Endothelial cell of hepatic sinusoid (primary cell): ENCODE measurements around the gene GATD1.

ENCODE experiments used
- in situ Hi-C: cut with HindIII; loops from 2 replicates; pipeline ENCODE4 v1.10.0; 2017; ENCODE audit warnings: low sequenced_read_pairs

Gene GATD1

GRCh38 chr11:813072-813455 is 35.8 kb upstream of the GATD1 start:
- in situ Hi-C loops = loop anchor here (10.0 kb wide), 1 partner anchor 102 kb away; the partner anchor contains the start of gene CHID1

DNA sequence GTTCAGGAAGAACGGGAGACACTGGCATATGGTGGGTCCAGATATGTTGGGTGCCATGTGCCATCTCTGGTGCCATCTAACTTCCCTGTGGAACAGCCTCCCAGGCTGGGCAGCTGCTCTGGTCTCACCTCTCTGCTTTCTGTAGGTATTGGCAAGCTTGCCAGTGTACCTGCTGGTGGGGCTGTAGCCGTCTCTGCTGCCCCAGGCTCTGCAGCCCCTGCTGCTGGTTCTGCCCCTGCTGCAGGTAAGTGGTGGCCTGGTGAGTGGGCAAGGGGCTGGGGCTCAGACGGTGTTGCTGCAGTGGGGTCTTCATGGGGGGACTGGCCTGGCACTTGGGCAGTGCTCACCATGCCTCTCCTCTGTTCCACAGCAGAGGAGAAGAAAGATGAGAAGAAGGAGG is 35.1 kb upstream of the GATD1 start:
- in situ Hi-C loops = loop anchor here (10.0 kb wide), 1 partner anchor 102 kb away; the partner anchor contains the start of gene CHID1

- in situ Hi-C loops = loop anchor here (10.0 kb wide), 1 partner anchor 103 kb away; the partner anchor contains the start of gene CHID1
Observed at GRCh38 chr11:811446-812245, 34.4 kb upstream of the GATD1 start.

- in situ Hi-C loops = loop anchor here (10.0 kb wide), 1 partner anchor 105 kb away; the partner anchor contains the start of gene CHID1
Observed at GRCh38 chr11:810040-810567, 32.8 kb upstream of the GATD1 start.

GRCh38 chr11:809287-810039 is 32.2 kb upstream of the GATD1 start, which contains the start of gene RPLP2:
RPLP2 (plus strand) TSS chr11:809967; CDS start chr11:810235, 268 bp downstream.
- in situ Hi-C loops = loop anchor here (10.0 kb wide), 1 partner anchor 105 kb away; the partner anchor contains the start of gene CHID1

- in situ Hi-C loops = no loop called here
Observed at GRCh38 chr11:808427-809286, 31.4 kb upstream of the GATD1 start.

DNA sequence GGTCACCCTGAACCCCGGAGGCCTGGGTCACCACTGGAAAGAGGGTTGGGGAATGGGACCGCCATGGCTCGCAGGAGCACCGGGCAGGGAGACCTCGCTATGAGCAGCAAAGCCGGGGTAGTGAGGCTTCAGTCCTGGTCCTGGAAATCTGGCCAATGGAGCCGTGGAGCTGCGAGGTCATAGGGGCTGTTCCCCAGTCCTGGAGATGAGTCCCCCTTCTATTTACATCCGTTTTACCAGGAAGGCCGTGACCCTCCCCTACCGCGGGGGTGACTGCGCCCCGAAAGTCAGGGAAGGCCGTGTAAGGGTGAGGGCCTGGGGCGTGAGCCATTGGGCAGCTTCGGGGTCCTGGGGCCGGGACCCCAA is 27.3 kb upstream of the GATD1 start:
- in situ Hi-C loops = no loop called here

GRCh38 chr11:803770-804598 is 26.7 kb upstream of the GATD1 start:
- in situ Hi-C loops = no loop called here

DNA sequence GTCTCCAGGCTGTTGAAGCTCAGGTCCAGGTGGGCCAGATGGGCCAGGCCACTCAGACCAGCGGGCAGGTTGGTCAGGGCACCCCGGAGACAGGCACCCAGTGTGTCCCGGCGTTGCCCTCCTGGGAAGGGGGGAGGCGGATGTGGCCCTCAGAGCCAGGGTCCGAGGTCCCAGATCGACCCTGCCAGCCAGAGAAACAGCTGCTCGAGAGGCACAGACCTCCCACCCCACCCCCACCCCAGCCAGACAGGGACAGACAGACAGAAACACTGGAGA is 26.1 kb upstream of the GATD1 start:
- in situ Hi-C loops = no loop called here

- in situ Hi-C loops = no loop called here
Observed at GRCh38 chr11:802693-803466, 25.6 kb upstream of the GATD1 start.

GRCh38 chr11:802018-802617 is 24.8 kb upstream of the GATD1 start:
- in situ Hi-C loops = no loop called here

DNA sequence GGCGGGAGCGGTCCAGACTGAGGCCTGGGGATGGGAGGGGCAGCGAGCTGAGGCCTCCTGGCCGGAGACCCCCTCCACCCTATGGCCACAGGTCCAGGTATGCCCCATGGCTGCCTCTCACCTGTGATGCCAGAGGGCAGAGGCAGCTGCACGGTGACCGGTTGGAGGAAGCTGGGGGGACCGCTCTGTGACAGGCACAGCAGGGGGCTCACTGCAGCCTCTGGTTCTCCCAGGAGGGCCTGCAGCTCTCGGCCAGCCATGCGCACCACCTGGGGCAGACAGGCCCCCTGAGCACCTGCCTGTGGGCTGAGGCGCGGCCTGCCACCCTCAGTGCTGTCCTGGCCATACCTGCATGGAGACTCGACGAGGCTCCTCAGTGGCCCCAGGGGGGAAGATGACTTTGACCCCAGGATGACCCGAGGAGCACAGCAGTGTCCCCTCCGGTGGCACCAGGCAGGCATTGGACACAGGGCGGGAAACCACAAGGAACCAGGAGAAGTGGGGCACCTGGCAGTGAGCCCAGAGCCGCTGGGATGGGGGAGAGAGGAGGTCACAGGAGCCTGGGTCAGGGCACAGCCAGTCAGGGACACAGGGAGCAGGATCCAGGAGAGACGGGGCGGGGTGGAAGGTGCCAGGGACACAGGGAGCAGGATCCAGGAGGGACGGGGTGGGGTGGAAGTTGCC is 24.0 kb upstream of the GATD1 start:
- in situ Hi-C loops = no loop called here

- in situ Hi-C loops = no loop called here
Observed at GRCh38 chr11:800473-800872, 23.2 kb upstream of the GATD1 start.

GRCh38 chr11:799641-800316 is 22.5 kb upstream of the GATD1 start:
- in situ Hi-C loops = no loop called here

- in situ Hi-C loops = no loop called here
Observed at GRCh38 chr11:798093-798713, 20.9 kb upstream of the GATD1 start, which contains the start of gene SLC25A22. SLC25A22 (minus strand) TSS chr11:798281; CDS start chr11:795006, 3,275 bp downstream.

- in situ Hi-C loops = no loop called here
Observed at GRCh38 chr11:797296-798092, 20.2 kb upstream of the GATD1 start.
